ENCODE measurements around the gene TXNDC12.
"Not testable (repeated sequence)": the region's sequence is repeated elsewhere in the genome, so short reads cannot be mapped to it uniquely, and the experiment has no call there.

The TXNDC12 gene

GRCh38 chr1:52056163-52056936 lies 1.4 kb upstream of the TXNDC12 start, which contains the start of gene BTF3L4:
TSS of gene BTF3L4 (plus strand) at chr1:52056295. CDS start at chr1:52059848, 3,553 bp downstream.
- H3K4me3 ChIP-seq (ENCODE audit: low read depth, low read length): peak within 1 kb of the TSS; percentile 89
- peak; percentile 96 for DNase-seq
- no peaks in the 10 kb centered on the region for H3K27me3 ChIP-seq (replicated peaks)
- peak within 1 kb of the TSS; percentile 93 for H3K27ac ChIP-seq
- in situ Hi-C loops (cut with HindIII; ENCODE audit: low pct_ligation_motif_present, low sequenced_read_pairs): no loop called here
- peaks cover 18% of the 10 kb centered on the region for H3K36me3 ChIP-seq (replicated peaks)
- TF ChIP-seq CTCF (IDR thresholded peaks at IDR 0.05; ENCODE audit: low read depth, low read length, missing control alignments): no peak

DNA sequence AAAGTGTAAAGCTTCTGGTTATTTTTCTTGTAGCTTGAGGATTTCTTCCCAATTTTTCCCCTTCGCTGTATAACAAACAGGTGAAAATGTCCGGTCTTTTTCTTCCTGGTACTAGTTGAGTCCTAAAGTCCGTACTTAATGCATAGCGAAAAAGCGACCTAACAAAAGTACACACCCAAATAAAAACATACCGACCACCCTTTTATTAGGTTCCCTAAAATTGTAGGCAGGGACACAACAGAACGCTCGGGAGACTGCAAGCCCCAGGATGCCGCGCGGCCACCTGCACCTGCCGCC lies 823 bp upstream of the TXNDC12 start:
- no peak for TF ChIP-seq CTCF (IDR thresholded peaks at IDR 0.05; ENCODE audit: low read depth, low read length, missing control alignments)
- Histone ChIP-seq H3K36me3 (replicated peaks) (peaks cover 14% of the 10 kb centered on the region), H3K27ac (peak overlapping the region; percentile 93), H3K4me3 (ENCODE audit: low read depth, low read length) (peak overlapping the region; percentile 89), H3K27me3 (replicated peaks) (no peaks in the 10 kb centered on the region)
- in situ Hi-C loops (cut with HindIII; ENCODE audit: low pct_ligation_motif_present, low sequenced_read_pairs): no loop called here
- DNase-seq: no peak

DNA sequence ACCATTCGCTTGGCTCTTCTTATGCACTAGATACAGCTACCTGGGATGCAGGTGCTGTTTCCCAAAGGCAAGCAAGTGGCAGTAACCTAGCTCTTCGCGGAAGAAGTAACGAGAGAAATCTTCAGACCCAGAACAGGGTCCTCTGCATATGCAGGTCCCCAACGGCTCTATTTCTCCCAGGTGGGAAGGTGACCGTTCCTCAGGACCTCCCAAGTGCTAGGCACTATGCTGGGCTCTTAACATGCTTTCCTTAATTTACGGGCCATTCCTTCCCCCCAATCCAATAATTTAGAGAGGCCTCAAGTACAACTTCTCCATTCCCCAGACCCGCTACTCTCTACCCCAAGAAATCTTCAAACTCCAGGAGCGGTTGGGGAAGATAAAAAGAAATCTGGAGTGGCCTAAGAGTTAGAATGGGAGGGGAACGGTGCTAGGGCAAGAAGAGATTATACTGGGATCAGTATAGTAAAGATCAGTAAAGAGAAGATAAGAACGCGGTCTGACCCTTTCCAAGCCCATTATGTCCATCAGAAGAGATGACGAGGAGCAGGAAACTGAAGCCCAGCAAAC lies 410 bp downstream of the TXNDC12 start:
- in situ Hi-C loops (cut with HindIII; ENCODE audit: low pct_ligation_motif_present, low sequenced_read_pairs): no loop called here
- H3K27me3 ChIP-seq (replicated peaks): no peaks in the 10 kb centered on the region
- DNase-seq: no peak
- peak overlapping the region; percentile 93 for H3K27ac ChIP-seq
- H3K36me3 ChIP-seq (replicated peaks): peaks cover 2% of the 10 kb centered on the region
- H3K4me3 ChIP-seq (ENCODE audit: low read depth, low read length): peak overlapping the region; percentile 89
- TF ChIP-seq CTCF (IDR thresholded peaks at IDR 0.05; ENCODE audit: low read depth, low read length, missing control alignments): no peak

- Histone ChIP-seq H3K36me3 (replicated peaks) (peaks cover 2% of the 10 kb centered on the region), H3K27me3 (replicated peaks) (no peaks in the 10 kb centered on the region), H3K27ac (no peak overlapping the region), H3K4me3 (ENCODE audit: low read depth, low read length) (peak overlapping the region; percentile 89)
- DNase-seq: no peak
- in situ Hi-C loops (cut with HindIII; ENCODE audit: low pct_ligation_motif_present, low sequenced_read_pairs): no loop called here
- no peak for TF ChIP-seq CTCF (IDR thresholded peaks at IDR 0.05; ENCODE audit: low read depth, low read length, missing control alignments)
Measured at GRCh38 chr1:52053862-52054261, 1.1 kb downstream of the TXNDC12 start.

GRCh38 chr1:52049337-52049736 lies 5.7 kb downstream of the TXNDC12 start:
- H3K27ac ChIP-seq; H3K4me3 ChIP-seq (ENCODE audit: low read depth, low read length); H3K36me3 ChIP-seq (replicated peaks); in situ Hi-C loops (cut with HindIII; ENCODE audit: low pct_ligation_motif_present, low sequenced_read_pairs); H3K27me3 ChIP-seq (replicated peaks); DNase-seq: not testable (repeated sequence)

GRCh38 chr1:52045666-52046195 lies 9.3 kb downstream of the TXNDC12 start:
- H3K36me3 ChIP-seq (replicated peaks); in situ Hi-C loops (cut with HindIII; ENCODE audit: low pct_ligation_motif_present, low sequenced_read_pairs); DNase-seq; H3K4me3 ChIP-seq (ENCODE audit: low read depth, low read length); H3K27me3 ChIP-seq (replicated peaks); H3K27ac ChIP-seq: not testable (repeated sequence)
